Adrenal gland (tissue), 12 donors: Measurements from ENCODE around the gene RYR2. TPM values are rescaled to one million over a fixed set of nuclear protein-coding genes. Genes with fewer than 3 reads are reported as not detected.

Experiments
- DNase-seq, 7 donors: peaks; one replicate each; pipeline ENCODE4 v3.0.0-alpha.2; 2019 to 2020
- H3K27ac ChIP-seq, 5 donors: fragments of 200-600 bp; sonication (generic) in 4 of 5; 1 replicate in 3 of 5; 2 replicates in 2 of 5; pipeline versions ENCODE4 v1.5.1 to v1.8.0; 2016 to 2020; ENCODE audit warnings: mild to moderate bottlenecking in 1 of 5
- H3K27me3 ChIP-seq: fragments of 200-600 bp; 2 replicates; pipeline ENCODE4 v1.8.0; 2021
- H3K36me3 ChIP-seq, 2 donors: fragments of 200-600 bp; replicated peaks in 1 of 2; 1 replicate in 1 of 2; 2 replicates in 1 of 2; pipeline versions ENCODE4 v1.5.1 to v1.8.0; 2018 to 2022
- H3K4me1 ChIP-seq, 2 donors: fragments of 200-600 bp; replicated peaks in 1 of 2; 1 replicate in 1 of 2; 2 replicates in 1 of 2; pipeline versions ENCODE4 v1.5.1 to v1.8.0; 2018 to 2021
- H3K4me3 ChIP-seq, 4 donors: fragments of 200-600 bp; sonication (generic) in 3 of 4; one replicate each; pipeline ENCODE4 v1.5.1; 2016 to 2018
- H3K9me3 ChIP-seq, 3 donors: fragments of 200-600 bp; sonication (generic) in 1 of 3; replicated peaks in 1 of 3; 1 replicate in 2 of 3; 2 replicates in 1 of 3; pipeline versions ENCODE4 v1.5.1 to v1.8.0; 2016 to 2021
- POLR2A ChIP-seq, 2 donors: fragments of 450-650 bp; IDR thresholded peaks; one replicate each; pipeline ENCODE4 v1.6.1; 2017; ENCODE audit warnings: antibody characterized with exemption in 2 of 2, mild to moderate bottlenecking in 2 of 2, moderate library complexity in 1 of 2
- WGBS, 4 donors: extraction: QIAGEN DNeasy Blood & Tissue Kit in 2 of 4; methylation state at CpG; one replicate each; pipeline versions ENCODE4 v1.1.5 to v1.1.7; 2013 to 2017; 5-methylcytosine and 5-hydroxymethylcytosine counted together
- intact Hi-C, 2 donors: fragments of 100-400 bp; cut with DNase I; formaldehyde crosslinking; loops; one replicate each; pipeline versions ENCODE4 v1.14.1 to v1.15.0; 2022 to 2023
- polyA plus RNA-seq, 3 donors: library from polyadenylated mRNA; stranded (reverse); fragments of 200-250 nt in 2 of 3; fragments of 350-450 nt in 1 of 3; fragmentation: Illumina TruSeq in 1 of 3; extraction: RNeasy Lipid Tissue Mini Kit (QIAGEN cat#74804) in 1 of 3; gene quantifications; one replicate each; pipeline ENCODE4 v1.2.3, GENCODE V29; 2013 to 2014
- total RNA-seq, 9 donors: library from RNA; depleted of rRNA in 4 of 9; stranded (reverse); fragments of >200 nt in 4 of 9; fragments of 120-200 nt in 1 of 9; fragmentation: NEBNext Ultra II Directional in 1 of 9; extraction: Animal tissue kit (Norgen Biotek cat#: 25700) in 1 of 9; gene quantifications; one replicate each; pipeline versions ENCODE4 v1.1.0 to v1.2.4, GENCODE V29; 2013 to 2023
- TF ChIP-seq, protein P1 (sequence below), 6 experiments: fragments of 450-650 bp in 4 of 6; fragments of 200-600 bp in 2 of 6; sonication (generic) in 1 of 6; IDR thresholded peaks; 1 replicate in 5 of 6; 2 replicates in 1 of 6; pipeline versions ENCODE4 v1.5.1 to v1.8.0; 2016 to 2021; ENCODE audit warnings: antibody characterized with exemption in 6 of 6, mild to moderate bottlenecking in 2 of 6, moderate library complexity in 1 of 6
- donor health status: healthy with polysubstance abuse.
- donor health status: Bipolar disorder and iron deficiency.
- donor health status: DM: yes; HTN: yes; CAD: no.
- donor health status: DM: no; HTN: no; CAD: no.
- donor health status: DM: no; HTN: no; CAD: no.
- donor health status: DM: yes; HTN: yes; CAD: no.

Gene RYR2
- total and polyA plus RNA-seq, 12 donors, result 0.07 to 6.3 (median 0.18) TPM; not detected in 1

- WGBS, 4 donors, result 44 to 57% (median 49%) methylated on average over 1 of the region's 1 CpG
- no peak for TF ChIP-seq POLR2A (IDR thresholded peaks at IDR 0.05)
- TF ChIP-seq, protein P1, sequence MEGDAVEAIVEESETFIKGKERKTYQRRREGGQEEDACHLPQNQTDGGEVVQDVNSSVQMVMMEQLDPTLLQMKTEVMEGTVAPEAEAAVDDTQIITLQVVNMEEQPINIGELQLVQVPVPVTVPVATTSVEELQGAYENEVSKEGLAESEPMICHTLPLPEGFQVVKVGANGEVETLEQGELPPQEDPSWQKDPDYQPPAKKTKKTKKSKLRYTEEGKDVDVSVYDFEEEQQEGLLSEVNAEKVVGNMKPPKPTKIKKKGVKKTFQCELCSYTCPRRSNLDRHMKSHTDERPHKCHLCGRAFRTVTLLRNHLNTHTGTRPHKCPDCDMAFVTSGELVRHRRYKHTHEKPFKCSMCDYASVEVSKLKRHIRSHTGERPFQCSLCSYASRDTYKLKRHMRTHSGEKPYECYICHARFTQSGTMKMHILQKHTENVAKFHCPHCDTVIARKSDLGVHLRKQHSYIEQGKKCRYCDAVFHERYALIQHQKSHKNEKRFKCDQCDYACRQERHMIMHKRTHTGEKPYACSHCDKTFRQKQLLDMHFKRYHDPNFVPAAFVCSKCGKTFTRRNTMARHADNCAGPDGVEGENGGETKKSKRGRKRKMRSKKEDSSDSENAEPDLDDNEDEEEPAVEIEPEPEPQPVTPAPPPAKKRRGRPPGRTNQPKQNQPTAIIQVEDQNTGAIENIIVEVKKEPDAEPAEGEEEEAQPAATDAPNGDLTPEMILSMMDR (IDR thresholded peaks at IDR 0.05), result no peak
- no peak overlapping the region for H3K27ac ChIP-seq
- H3K4me1 ChIP-seq, result no peaks in the 10 kb centered on the region
- DNase-seq, result no peak
- intact Hi-C loops, result no loop called here
- H3K4me3 ChIP-seq, result no peak overlapping the region
- H3K36me3 ChIP-seq, result no peaks in the 10 kb centered on the region
- no peaks in the 10 kb centered on the region for H3K27me3 ChIP-seq
- no peaks in the 10 kb centered on the region for H3K9me3 ChIP-seq
Measured at GRCh38 chr1:237279629-237280028, 237.6 kb downstream of the RYR2 start.

DNA sequence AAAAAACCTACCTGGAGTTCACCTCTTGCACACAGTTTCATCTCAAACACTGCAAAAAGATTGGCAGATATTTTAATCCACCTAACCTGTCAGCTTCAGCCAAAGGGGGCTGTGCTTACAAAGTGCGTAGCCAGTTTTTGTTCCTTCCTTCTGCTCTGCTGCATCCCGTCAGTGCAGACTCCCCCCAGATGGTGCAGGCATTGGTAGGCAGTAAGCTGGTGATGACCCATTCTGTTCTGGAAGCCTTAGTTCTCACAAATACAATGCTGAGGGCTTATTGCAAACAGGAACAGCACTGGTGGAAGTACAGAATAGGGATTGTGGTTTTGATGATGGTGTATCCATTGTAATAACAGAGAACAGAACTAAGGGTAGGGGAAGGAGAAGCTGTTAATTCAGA is 239.5 kb downstream of the RYR2 start:
- no peak for DNase-seq
- no peak for TF ChIP-seq POLR2A (IDR thresholded peaks at IDR 0.05)
- TF ChIP-seq, protein P1 (IDR thresholded peaks at IDR 0.05), result no peak
- no peaks in the 10 kb centered on the region for H3K9me3 ChIP-seq
- no peaks in the 10 kb centered on the region for H3K36me3 ChIP-seq
- 68 to 82% (median 70%) methylated on average over 2 of the region's 2 CpGs for WGBS, 4 donors
- no peak overlapping the region for H3K4me3 ChIP-seq
- H3K27me3 ChIP-seq, result no peaks in the 10 kb centered on the region
- no peaks in the 10 kb centered on the region for H3K4me1 ChIP-seq
- intact Hi-C loops, result no loop called here
- H3K27ac ChIP-seq, result no peak overlapping the region

GRCh38 chr1:237282208-237282783 is 240.3 kb downstream of the RYR2 start:
- H3K27ac ChIP-seq, result no peak overlapping the region
- intact Hi-C loops, result no loop called here
- no peaks in the 10 kb centered on the region for H3K9me3 ChIP-seq
- TF ChIP-seq, protein P1 (IDR thresholded peaks at IDR 0.05), result no peak
- no peak for TF ChIP-seq POLR2A (IDR thresholded peaks at IDR 0.05)
- H3K4me3 ChIP-seq, result no peak overlapping the region
- DNase-seq, result no peak
- H3K4me1 ChIP-seq, result no peaks in the 10 kb centered on the region
- H3K36me3 ChIP-seq, result no peaks in the 10 kb centered on the region
- no peaks in the 10 kb centered on the region for H3K27me3 ChIP-seq
- WGBS, 4 donors, result 54 to 57% (median 56%) methylated on average over 3 of the region's 3 CpGs

- TF ChIP-seq POLR2A (IDR thresholded peaks at IDR 0.05), result no peak
- TF ChIP-seq, protein P1 (IDR thresholded peaks at IDR 0.05), result no peak
- Histone ChIP-seq H3K4me3 (no peak overlapping the region), H3K36me3 (no peaks in the 10 kb centered on the region), H3K9me3 (no peaks in the 10 kb centered on the region), H3K4me1 (no peaks in the 10 kb centered on the region), H3K27ac (no peak overlapping the region), H3K27me3 (no peaks in the 10 kb centered on the region)
- DNase-seq, result no peak
- intact Hi-C loops, result no loop called here
- 69 to 73% (median 72%) methylated on average over 6 of the region's 6 CpGs for WGBS, 4 donors
Measured at GRCh38 chr1:237287876-237288521, 246.0 kb downstream of the RYR2 start.
